ENCODE data around the gene CTXND1. TPM values are rescaled to one million over a fixed set of nuclear protein-coding genes. Genes with fewer than 3 reads are reported as not detected.

The CTXND1 gene
- total RNA-seq, 4 donors from 2014 or later, result 0.14 to 0.64 TPM; not detected in 2

- Histone ChIP-seq H3K27me3 (no peaks in the 10 kb centered on the region), H3K4me1 (no peaks in the 10 kb centered on the region), H3K4me3 (no peak overlapping the region), H3K27ac (no peak overlapping the region), H3K36me3 (no peaks in the 10 kb centered on the region), H3K9me3 (no peaks in the 10 kb centered on the region)
- TF ChIP-seq POLR2AphosphoS5 (IDR thresholded peaks at IDR 0.05), result no peak
- no peak for TF ChIP-seq EP300 (IDR thresholded peaks at IDR 0.05; ENCODE audit: low read depth)
- TF ChIP-seq, protein P1, sequence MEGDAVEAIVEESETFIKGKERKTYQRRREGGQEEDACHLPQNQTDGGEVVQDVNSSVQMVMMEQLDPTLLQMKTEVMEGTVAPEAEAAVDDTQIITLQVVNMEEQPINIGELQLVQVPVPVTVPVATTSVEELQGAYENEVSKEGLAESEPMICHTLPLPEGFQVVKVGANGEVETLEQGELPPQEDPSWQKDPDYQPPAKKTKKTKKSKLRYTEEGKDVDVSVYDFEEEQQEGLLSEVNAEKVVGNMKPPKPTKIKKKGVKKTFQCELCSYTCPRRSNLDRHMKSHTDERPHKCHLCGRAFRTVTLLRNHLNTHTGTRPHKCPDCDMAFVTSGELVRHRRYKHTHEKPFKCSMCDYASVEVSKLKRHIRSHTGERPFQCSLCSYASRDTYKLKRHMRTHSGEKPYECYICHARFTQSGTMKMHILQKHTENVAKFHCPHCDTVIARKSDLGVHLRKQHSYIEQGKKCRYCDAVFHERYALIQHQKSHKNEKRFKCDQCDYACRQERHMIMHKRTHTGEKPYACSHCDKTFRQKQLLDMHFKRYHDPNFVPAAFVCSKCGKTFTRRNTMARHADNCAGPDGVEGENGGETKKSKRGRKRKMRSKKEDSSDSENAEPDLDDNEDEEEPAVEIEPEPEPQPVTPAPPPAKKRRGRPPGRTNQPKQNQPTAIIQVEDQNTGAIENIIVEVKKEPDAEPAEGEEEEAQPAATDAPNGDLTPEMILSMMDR (IDR thresholded peaks at IDR 0.05), result no peak
- no peak for TF ChIP-seq POLR2A (IDR thresholded peaks at IDR 0.05)
- DNase-seq, result no peak
- 30 to 32% methylated on average over 4 to 9 of the region's 9 CpGs for WGBS, 2 donors (ENCODE audit: low coverage in 1 of 2)
- in situ Hi-C loops (cut with MboI; ENCODE audit: low pct_ligation_motif_present in 1 of 4, low pct_unique_long_range_greater_than_20kb in 1 of 4, low sequenced_read_pairs in 3 of 4), result no loop called here
- intact Hi-C loops (cut with DNase I; ENCODE audit: low total_unique reads), result no loop called here
Measured at GRCh38 chr15:80289528-80290495, 37.8 kb upstream of the CTXND1 start.

DNA sequence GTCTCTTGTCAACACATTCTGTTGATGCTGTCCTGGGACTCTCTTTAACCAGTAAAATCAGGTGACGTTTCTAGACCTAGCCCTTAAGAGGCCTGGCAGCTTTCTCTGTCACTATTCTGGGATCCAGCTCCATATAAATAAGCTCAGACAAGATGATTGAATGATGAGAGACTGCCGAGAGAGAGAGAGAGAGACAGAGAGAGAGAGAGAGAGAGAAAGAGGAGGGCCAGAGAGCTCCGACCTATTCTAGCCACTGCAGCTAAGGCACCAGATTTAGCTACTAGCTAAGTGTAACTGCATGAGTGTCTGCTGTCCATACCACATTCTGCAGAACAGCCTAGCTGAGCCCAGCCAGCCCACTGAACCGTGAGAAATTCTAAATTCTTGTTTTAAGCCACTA, 36.1 kb upstream of the CTXND1 start:
- in situ Hi-C loops (cut with MboI; ENCODE audit: low pct_ligation_motif_present in 1 of 4, low pct_unique_long_range_greater_than_20kb in 1 of 4, low sequenced_read_pairs in 3 of 4), result no loop called here
- Histone ChIP-seq H3K36me3 (no peaks in the 10 kb centered on the region), H3K4me1 (no peaks in the 10 kb centered on the region), H3K27me3 (no peaks in the 10 kb centered on the region), H3K9me3 (no peaks in the 10 kb centered on the region), H3K4me3 (no peak overlapping the region), H3K27ac (no peak overlapping the region)
- 57 to 60% methylated on average over 2 to 4 of the region's 4 CpGs for WGBS, 2 donors (ENCODE audit: low coverage in 1 of 2)
- no peak for DNase-seq
- intact Hi-C loops (cut with DNase I; ENCODE audit: low total_unique reads), result no loop called here
- TF ChIP-seq, protein P1 (IDR thresholded peaks at IDR 0.05), result no peak
- no peak for TF ChIP-seq EP300 (IDR thresholded peaks at IDR 0.05; ENCODE audit: low read depth)
- no peak for TF ChIP-seq POLR2A (IDR thresholded peaks at IDR 0.05)
- no peak for TF ChIP-seq POLR2AphosphoS5 (IDR thresholded peaks at IDR 0.05)

DNA sequence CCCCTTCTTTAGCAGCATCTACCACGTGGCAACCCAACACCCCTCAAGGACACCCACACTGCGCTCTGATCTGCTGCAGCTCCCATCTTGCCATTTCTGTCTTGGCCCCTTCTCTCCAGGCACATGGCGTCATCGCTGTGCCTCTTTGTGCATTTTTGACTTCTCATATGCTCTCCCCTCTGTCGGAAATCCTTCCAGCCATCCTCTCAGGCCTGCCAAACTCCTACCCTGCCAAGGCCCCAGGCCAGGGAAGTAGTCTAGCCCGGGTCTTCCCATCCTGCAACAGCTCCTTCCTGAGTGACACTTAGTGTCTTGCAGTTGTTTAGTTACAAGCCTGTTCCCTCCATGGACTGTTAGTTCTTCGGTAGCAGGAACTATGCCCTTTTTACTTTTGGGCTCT, 34.0 kb upstream of the CTXND1 start:
- in situ Hi-C loops (cut with MboI; ENCODE audit: low pct_ligation_motif_present in 1 of 4, low pct_unique_long_range_greater_than_20kb in 1 of 4, low sequenced_read_pairs in 3 of 4) (no loop called here), intact Hi-C loops (cut with DNase I; ENCODE audit: low total_unique reads) (no loop called here)
- Histone ChIP-seq H3K27ac (no peak overlapping the region), H3K36me3 (no peaks in the 10 kb centered on the region), H3K4me1 (no peaks in the 10 kb centered on the region), H3K9me3 (no peaks in the 10 kb centered on the region), H3K27me3 (no peaks in the 10 kb centered on the region), H3K4me3 (no peak overlapping the region)
- WGBS, 2 donors (ENCODE audit: low coverage in 1 of 2), result 67 to 77% methylated on average over 3 to 7 of the region's 7 CpGs
- TF ChIP-seq, protein P1 (IDR thresholded peaks at IDR 0.05), result no peak
- TF ChIP-seq EP300 (IDR thresholded peaks at IDR 0.05; ENCODE audit: low read depth), result no peak
- no peak for TF ChIP-seq POLR2A (IDR thresholded peaks at IDR 0.05)
- no peak for TF ChIP-seq POLR2AphosphoS5 (IDR thresholded peaks at IDR 0.05)
- DNase-seq, result no peak

- no peaks in the 10 kb centered on the region for H3K4me1 ChIP-seq
- in situ Hi-C loops (cut with MboI; ENCODE audit: low pct_ligation_motif_present in 1 of 4, low pct_unique_long_range_greater_than_20kb in 1 of 4, low sequenced_read_pairs in 3 of 4), result no loop called here
- TF ChIP-seq EP300 (IDR thresholded peaks at IDR 0.05; ENCODE audit: low read depth), result no peak
- no peak for TF ChIP-seq POLR2AphosphoS5 (IDR thresholded peaks at IDR 0.05)
- TF ChIP-seq, protein P1 (IDR thresholded peaks at IDR 0.05), result no peak
- no peak for TF ChIP-seq POLR2A (IDR thresholded peaks at IDR 0.05)
- DNase-seq, result no peak
- H3K27ac ChIP-seq, result no peak overlapping the region
- H3K4me3 ChIP-seq, result no peak overlapping the region
- no peaks in the 10 kb centered on the region for H3K36me3 ChIP-seq
- no peaks in the 10 kb centered on the region for H3K9me3 ChIP-seq
- no peaks in the 10 kb centered on the region for H3K27me3 ChIP-seq
- intact Hi-C loops (cut with DNase I; ENCODE audit: low total_unique reads), result no loop called here
- 78 to 93% methylated on average over 2 to 8 of the region's 8 CpGs for WGBS, 2 donors (ENCODE audit: low coverage in 1 of 2)
Measured at GRCh38 chr15:80285379-80285778, 33.4 kb upstream of the CTXND1 start.
